HFF-Myc (cell line): Measurements from ENCODE around the gene AGR3.
A peak's percentile ranks its signal among the peaks of the same experiment; 100 is the strongest.

Experiments used
- DNase-seq: peaks from one replicate; pipeline ENCODE4 v3.0.0-alpha.2; 2011; ENCODE audit warnings: low read depth; ENCODE audit errors: extremely low read depth
- H3K4me3 ChIP-seq: replicated peaks from 2 replicates; pipeline ENCODE4 v1.5.1; 2011; ENCODE audit warnings: low read depth, mild to moderate bottlenecking, control low read depth, low read length
- TF ChIP-seq, protein P1 (sequence below): IDR thresholded peaks from 2 replicates; pipeline ENCODE4 v1.5.1; 2012; ENCODE audit warnings: mild to moderate bottlenecking, low read depth, low read length, control low read depth; ENCODE audit errors: missing control alignments

The AGR3 gene

DNA sequence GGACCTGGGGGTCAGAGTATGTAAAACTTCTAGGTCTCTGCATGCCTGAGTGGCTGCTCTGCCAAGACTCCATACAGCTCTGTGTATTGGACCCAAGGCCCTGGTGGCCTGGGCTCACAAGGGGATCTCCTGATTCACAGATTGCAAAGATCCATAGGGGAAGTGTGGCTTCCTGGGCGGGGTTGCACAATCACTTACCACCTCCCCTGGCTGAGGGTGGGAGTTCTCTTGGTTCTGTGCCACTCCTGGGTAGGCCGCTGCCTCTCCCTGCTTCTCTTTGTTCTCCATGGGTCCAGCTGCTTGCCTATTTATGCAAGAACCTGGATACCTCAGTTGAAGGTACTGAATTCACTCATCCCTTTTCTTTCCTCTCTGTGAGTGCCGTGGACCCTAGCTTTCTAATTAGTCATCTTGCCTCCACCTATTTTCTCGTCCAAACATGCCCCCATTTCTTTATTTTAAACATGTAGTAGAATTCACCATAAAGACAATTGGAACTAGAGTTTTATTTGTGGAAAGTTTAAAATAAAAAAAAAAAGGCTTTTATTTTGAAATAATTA lies 18.5 kb upstream of the AGR3 start:
- DNase-seq: no peak
- TF ChIP-seq, protein P1, sequence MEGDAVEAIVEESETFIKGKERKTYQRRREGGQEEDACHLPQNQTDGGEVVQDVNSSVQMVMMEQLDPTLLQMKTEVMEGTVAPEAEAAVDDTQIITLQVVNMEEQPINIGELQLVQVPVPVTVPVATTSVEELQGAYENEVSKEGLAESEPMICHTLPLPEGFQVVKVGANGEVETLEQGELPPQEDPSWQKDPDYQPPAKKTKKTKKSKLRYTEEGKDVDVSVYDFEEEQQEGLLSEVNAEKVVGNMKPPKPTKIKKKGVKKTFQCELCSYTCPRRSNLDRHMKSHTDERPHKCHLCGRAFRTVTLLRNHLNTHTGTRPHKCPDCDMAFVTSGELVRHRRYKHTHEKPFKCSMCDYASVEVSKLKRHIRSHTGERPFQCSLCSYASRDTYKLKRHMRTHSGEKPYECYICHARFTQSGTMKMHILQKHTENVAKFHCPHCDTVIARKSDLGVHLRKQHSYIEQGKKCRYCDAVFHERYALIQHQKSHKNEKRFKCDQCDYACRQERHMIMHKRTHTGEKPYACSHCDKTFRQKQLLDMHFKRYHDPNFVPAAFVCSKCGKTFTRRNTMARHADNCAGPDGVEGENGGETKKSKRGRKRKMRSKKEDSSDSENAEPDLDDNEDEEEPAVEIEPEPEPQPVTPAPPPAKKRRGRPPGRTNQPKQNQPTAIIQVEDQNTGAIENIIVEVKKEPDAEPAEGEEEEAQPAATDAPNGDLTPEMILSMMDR: no peak
- H3K4me3 ChIP-seq: no peak overlapping the region

DNA sequence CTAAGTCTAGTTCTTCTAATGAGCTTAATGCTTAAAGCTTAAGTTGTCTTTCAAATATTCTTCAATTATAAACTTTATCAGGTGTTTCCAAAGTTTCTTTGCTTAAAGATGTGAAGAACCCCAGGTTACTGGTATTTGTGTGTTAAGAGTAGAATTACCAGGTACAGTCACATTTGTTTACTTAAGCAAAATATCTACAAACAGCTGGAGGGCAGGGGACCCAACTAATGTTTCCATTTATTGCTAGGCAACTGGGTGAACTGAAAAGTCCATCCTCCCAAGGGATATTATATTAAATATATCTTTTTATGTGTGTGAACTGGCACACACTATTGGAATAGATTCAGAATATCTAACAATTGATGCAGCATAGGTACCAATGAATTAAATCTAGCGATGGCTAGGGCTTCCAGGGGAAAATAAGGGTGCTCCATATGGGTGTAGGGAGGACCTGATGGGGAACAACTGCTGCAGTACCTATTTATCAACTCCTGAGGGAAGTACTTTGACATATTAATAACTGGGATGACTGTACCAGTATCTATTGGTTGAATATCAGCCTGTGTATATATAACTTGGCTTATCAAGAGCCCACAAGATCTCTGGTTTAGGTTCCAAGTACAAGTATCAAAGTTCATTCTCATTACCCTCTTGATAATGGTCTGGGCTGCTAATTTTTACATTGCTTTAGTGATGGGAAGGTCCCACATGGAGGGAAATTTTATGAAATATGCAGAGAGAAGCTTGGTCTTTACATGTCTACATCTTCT lies 10.3 kb upstream of the AGR3 start:
- no peak for DNase-seq
- H3K4me3 ChIP-seq: no peak overlapping the region
- TF ChIP-seq, protein P1: no peak

- peak; percentile 30 for DNase-seq
- TF ChIP-seq, protein P1: peak; percentile 49
- no peak overlapping the region for H3K4me3 ChIP-seq
These were observed 9.6 kb upstream of the AGR3 start for GRCh38 chr7:16891338-16891737.

DNA sequence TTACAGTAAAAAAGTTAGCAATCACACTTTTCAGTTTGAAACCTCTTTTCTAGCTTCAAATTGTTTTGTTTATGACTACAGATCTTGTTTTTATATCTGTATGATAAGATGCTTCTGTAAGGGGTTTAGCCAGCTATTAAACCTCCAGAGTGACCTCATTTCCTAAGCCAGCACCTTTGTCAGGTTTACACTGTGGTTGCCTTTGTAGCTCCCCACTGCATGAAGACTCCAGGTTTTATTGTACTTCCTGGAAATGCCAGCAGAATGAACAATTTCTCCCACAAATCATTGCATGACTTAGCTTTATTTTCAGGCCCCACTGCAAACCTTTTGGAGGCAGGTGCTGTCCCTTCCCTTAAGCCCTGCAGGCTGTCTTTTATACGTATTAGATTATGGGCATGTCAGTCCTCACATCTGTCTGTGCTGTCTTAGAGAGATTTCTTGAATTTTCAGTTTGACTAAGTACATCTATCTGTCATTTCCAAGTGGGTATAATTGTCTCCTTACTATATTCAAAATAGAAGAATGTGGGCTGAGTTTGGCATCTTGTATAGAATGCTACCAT lies 8.2 kb upstream of the AGR3 start:
- TF ChIP-seq, protein P1: no peak
- DNase-seq: no peak
- no peak overlapping the region for H3K4me3 ChIP-seq

GRCh38 chr7:16889305-16889704 lies 7.5 kb upstream of the AGR3 start:
- DNase-seq: no peak
- H3K4me3 ChIP-seq: no peak overlapping the region
- TF ChIP-seq, protein P1: no peak

DNA sequence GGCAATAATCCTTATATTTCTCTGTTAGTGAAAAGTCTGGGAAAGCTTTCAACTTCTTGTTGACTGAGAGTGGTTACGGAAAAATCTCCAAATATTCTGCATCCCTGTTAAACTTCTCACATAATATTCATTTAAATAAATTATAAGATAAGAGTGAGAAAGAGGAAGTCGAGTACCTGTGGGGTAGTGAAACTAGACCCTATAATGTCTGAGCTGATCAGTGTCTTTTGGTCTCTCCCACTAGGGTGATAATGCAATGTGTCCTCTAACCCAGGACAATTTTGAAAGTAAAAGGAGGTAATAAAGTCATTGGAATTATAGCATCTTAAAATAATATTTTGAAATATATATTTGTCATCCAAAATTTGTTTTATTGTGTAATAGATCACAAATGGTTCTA lies 2.1 kb upstream of the AGR3 start:
- DNase-seq: no peak
- TF ChIP-seq, protein P1: no peak
- no peak overlapping the region for H3K4me3 ChIP-seq

GRCh38 chr7:16880554-16880953 lies 1.2 kb downstream of the AGR3 start:
- no peak for DNase-seq
- H3K4me3 ChIP-seq: no peak overlapping the region
- TF ChIP-seq, protein P1: no peak
